ENCODE data around the gene KRTAP10-3. TPM values are rescaled to one million over a fixed set of nuclear protein-coding genes. Genes with fewer than 3 reads are reported as not detected.
"Not testable (repeated sequence)": the region's sequence is repeated elsewhere in the genome, so short reads cannot be mapped to it uniquely, and the experiment has no call there.

Gene KRTAP10-3
- total RNA-seq, 1 donor from 2014 or later = not detected

DNA sequence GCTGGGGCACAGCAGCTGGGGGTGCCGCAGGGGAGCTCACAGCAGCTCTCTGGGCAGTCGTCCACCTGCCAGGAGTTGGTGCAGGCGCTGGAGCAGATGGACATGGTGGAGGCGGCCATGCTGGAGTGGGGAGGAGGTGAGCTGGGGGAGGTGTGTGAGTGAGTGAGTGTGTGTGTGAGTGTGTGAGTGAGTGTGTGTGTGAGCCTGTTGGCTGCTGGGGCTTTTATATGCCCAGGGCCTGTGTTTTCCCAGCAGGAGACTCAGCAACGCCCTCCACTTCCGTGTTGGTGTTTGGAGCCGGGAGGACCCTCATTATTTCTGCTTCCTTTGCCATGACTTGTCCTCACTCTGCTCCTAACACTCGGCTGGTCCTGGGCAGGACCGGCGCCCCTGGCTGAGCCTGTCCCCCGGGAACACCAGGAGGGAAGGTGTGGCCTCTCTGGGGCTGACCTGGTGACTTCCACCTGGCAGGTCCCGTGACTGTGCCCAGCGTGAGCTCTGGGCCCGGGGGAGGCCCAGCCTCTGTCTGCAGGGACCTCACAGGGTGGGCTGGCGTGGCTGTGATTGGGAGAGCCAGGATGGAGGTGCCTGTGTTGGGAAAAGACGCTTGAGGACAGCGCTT lies 7.1 kb downstream of the KRTAP10-3 start, which contains the start of gene KRTAP10-2:
Gene KRTAP10-2 (minus strand): TSS at position 166 of the 622 bp plus-strand sequence. CDS start 47 bp downstream, at position 119.
- no peak for TF ChIP-seq CTCF (IDR thresholded peaks at IDR 0.05)
- DNase-seq (ENCODE audit: low spot score) = no peak
- Mint-ChIP-seq H3K4me3 (ENCODE audit: unreplicated experiment) (no peak within 1 kb of the TSS), H3K36me3 (ENCODE audit: low read depth) (peaks cover 11% of the 10 kb centered on the region), H3K9me3 (ENCODE audit: low read depth) (peaks cover 13% of the 10 kb centered on the region), H3K27me3 (ENCODE audit: low read depth) (peaks cover 16% of the 10 kb centered on the region), H3K27ac (ENCODE audit: unreplicated experiment) (no peak within 1 kb of the TSS), H3K4me1 (ENCODE audit: low read depth) (peaks cover 16% of the 10 kb centered on the region)

- DNase-seq (ENCODE audit: low spot score) = no peak
- peaks cover 12% of the 10 kb centered on the region for H3K36me3 Mint-ChIP-seq (ENCODE audit: low read depth)
- H3K27ac Mint-ChIP-seq (ENCODE audit: unreplicated experiment) = no peak overlapping the region
- TF ChIP-seq CTCF (IDR thresholded peaks at IDR 0.05) = no peak
- H3K4me1 Mint-ChIP-seq (ENCODE audit: low read depth) = peaks cover 16% of the 10 kb centered on the region
- peaks cover 13% of the 10 kb centered on the region for H3K9me3 Mint-ChIP-seq (ENCODE audit: low read depth)
- no peak overlapping the region for H3K4me3 Mint-ChIP-seq (ENCODE audit: unreplicated experiment)
- peaks cover 13% of the 10 kb centered on the region for H3K27me3 Mint-ChIP-seq (ENCODE audit: low read depth)
Observed at GRCh38 chr21:44550807-44551206, 7.8 kb downstream of the KRTAP10-3 start.

GRCh38 chr21:44550285-44550684 lies 8.3 kb downstream of the KRTAP10-3 start:
- Mint-ChIP-seq H3K9me3 (ENCODE audit: low read depth) (peaks cover 18% of the 10 kb centered on the region), H3K27me3 (ENCODE audit: low read depth) (peaks cover 11% of the 10 kb centered on the region), H3K4me1 (ENCODE audit: low read depth) (peaks cover 16% of the 10 kb centered on the region), H3K36me3 (ENCODE audit: low read depth) (peaks cover 13% of the 10 kb centered on the region)
- not testable (repeated sequence) for H3K4me3 Mint-ChIP-seq (ENCODE audit: unreplicated experiment); DNase-seq (ENCODE audit: low spot score); H3K27ac Mint-ChIP-seq (ENCODE audit: unreplicated experiment)

DNA sequence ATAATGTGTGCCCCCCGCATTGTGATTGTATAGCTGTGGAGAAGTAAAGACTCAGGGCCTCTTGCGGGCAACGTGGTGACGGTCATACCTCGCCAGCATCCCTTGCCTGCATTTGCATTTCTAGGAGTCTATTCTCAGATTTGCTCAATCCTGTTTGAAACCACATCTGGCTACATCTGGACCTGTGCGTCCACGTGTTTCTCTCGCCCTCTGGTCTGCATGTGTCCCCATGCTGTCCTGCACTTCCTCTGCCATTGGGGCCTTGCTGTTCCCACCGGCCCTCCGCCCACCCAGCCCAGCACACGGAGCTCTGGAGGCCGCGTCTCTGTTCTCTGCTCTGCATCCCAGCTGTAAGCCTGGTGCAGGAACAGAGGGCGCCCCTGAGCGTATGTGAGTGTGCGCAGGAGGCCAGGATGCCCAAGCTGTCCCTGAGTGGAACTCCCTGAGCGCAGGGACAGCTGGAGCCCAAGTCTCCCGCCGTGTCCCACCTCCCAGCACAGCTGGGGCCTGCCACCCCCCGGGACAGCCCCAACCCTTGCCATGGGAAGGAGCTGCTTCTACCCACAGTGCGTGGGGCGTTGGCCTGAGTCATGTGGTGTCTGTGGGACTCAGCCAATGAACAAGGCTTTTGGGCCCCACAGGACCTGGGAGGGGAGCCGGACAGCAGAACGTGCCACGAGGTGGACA lies 8.9 kb downstream of the KRTAP10-3 start:
- no peak for DNase-seq (ENCODE audit: low spot score)
- H3K27me3 Mint-ChIP-seq (ENCODE audit: low read depth) = peaks cover 11% of the 10 kb centered on the region
- H3K4me3 Mint-ChIP-seq (ENCODE audit: unreplicated experiment) = no peak overlapping the region
- no peak overlapping the region for H3K27ac Mint-ChIP-seq (ENCODE audit: unreplicated experiment)
- TF ChIP-seq CTCF (IDR thresholded peaks at IDR 0.05) = no peak
- H3K36me3 Mint-ChIP-seq (ENCODE audit: low read depth) = peaks cover 13% of the 10 kb centered on the region
- peaks cover 16% of the 10 kb centered on the region for H3K4me1 Mint-ChIP-seq (ENCODE audit: low read depth)
- peaks cover 19% of the 10 kb centered on the region for H3K9me3 Mint-ChIP-seq (ENCODE audit: low read depth)

DNA sequence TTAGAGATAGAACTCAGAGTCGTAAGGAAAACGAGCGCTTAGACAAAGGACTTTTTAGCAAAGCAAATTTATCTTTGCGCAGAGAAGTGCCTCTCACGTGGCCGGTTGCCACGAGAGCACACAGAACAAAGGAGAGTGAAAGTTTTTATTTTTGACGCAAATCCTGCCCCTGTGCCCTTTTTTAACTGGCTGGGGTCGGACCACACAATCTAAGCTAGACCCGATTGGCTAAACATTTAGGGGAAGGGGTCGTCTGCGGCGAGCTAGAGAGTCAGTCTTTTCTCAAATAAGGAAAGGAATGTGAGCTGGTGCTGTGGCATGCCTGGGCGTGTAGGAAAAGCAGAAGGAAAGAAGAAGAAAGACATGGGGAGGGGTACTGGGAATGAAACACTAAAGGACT lies 9.7 kb downstream of the KRTAP10-3 start:
- Mint-ChIP-seq H3K36me3 (ENCODE audit: low read depth) (peaks cover 13% of the 10 kb centered on the region), H3K27ac (ENCODE audit: unreplicated experiment) (no peak overlapping the region), H3K4me1 (ENCODE audit: low read depth) (peaks cover 16% of the 10 kb centered on the region), H3K4me3 (ENCODE audit: unreplicated experiment) (no peak overlapping the region), H3K9me3 (ENCODE audit: low read depth) (peaks cover 19% of the 10 kb centered on the region), H3K27me3 (ENCODE audit: low read depth) (peaks cover 11% of the 10 kb centered on the region)
- no peak for TF ChIP-seq CTCF (IDR thresholded peaks at IDR 0.05)
- DNase-seq (ENCODE audit: low spot score) = no peak
